HEK293 (cell line): Measurements from ENCODE around the gene WDR4.

Experiments used
- KLF9 ChIP-seq: fragments of 450-650 bp; formaldehyde crosslinking; IDR thresholded peaks from 2 replicates; pipeline ENCODE4 v1.5.1; 2016; ENCODE audit warnings: missing biosample characterization, missing genetic modification characterization, low read depth
- MEIS1 ChIP-seq: sonication (generic); formaldehyde crosslinking; IDR thresholded peaks from 2 replicates; pipeline ENCODE4 v1.8.1; 2022; ENCODE audit warnings: missing genetic modification reagents, mild to moderate bottlenecking, borderline replicate concordance
- OVOL3 ChIP-seq: fragments of 450-650 bp; formaldehyde crosslinking; IDR thresholded peaks from 2 replicates; pipeline ENCODE4 v1.5.1; 2016; ENCODE audit warnings: missing biosample characterization, missing genetic modification characterization
- PATZ1 ChIP-seq: fragments of 450-650 bp; formaldehyde crosslinking; IDR thresholded peaks from 2 replicates; pipeline ENCODE4 v1.5.1; 2016; ENCODE audit warnings: missing biosample characterization, missing genetic modification characterization
- TSHZ1 ChIP-seq: fragments of 450-650 bp; formaldehyde crosslinking; IDR thresholded peaks from 2 replicates; pipeline ENCODE4 v1.5.1; 2016; ENCODE audit warnings: missing biosample characterization, missing genetic modification characterization, borderline replicate concordance
- YY1 ChIP-seq: fragments of 450-650 bp; formaldehyde crosslinking; IDR thresholded peaks from 2 replicates; pipeline ENCODE4 v1.5.1; 2018; ENCODE audit warnings: missing biosample characterization, missing genetic modification characterization
- ZBTB26 ChIP-seq: fragments of 450-650 bp; formaldehyde crosslinking; optimal IDR thresholded peaks from 2 replicates; pipeline ENCODE3; 2016; ENCODE audit warnings: missing biosample characterization, mild to moderate bottlenecking, missing genetic modification characterization
- ZFP3 ChIP-seq: fragments of 450-650 bp; formaldehyde crosslinking; IDR thresholded peaks from 2 replicates; pipeline ENCODE4 v1.5.1; 2016; ENCODE audit warnings: low read depth, missing biosample characterization, missing genetic modification characterization
- ZFP69B ChIP-seq: fragments of 450-650 bp; formaldehyde crosslinking; IDR thresholded peaks from 2 replicates; pipeline ENCODE4 v1.5.1; 2016; ENCODE audit warnings: missing biosample characterization, missing genetic modification characterization
- ZNF10 ChIP-seq: fragments of 450-650 bp; formaldehyde crosslinking; IDR thresholded peaks from 2 replicates; pipeline ENCODE4 v1.5.1; 2017; ENCODE audit warnings: missing biosample characterization, missing genetic modification characterization
- ZNF169 ChIP-seq: fragments of 450-650 bp; formaldehyde crosslinking; IDR thresholded peaks from 2 replicates; pipeline ENCODE4 v1.5.1; 2016; ENCODE audit warnings: missing biosample characterization, missing genetic modification characterization
- ZNF266 ChIP-seq: fragments of 450-650 bp; formaldehyde crosslinking; IDR thresholded peaks from 2 replicates; pipeline ENCODE4 v1.5.1; 2016; ENCODE audit warnings: missing biosample characterization, missing genetic modification characterization, low read depth
- ZNF530 ChIP-seq: fragments of 450-650 bp; formaldehyde crosslinking; IDR thresholded peaks from 2 replicates; pipeline ENCODE4 v1.5.1; 2016; ENCODE audit warnings: low read depth, missing biosample characterization, missing genetic modification characterization
- ZNF548 ChIP-seq: fragments of 450-650 bp; formaldehyde crosslinking; IDR thresholded peaks from 2 replicates; pipeline ENCODE4 v1.5.1; 2016; ENCODE audit warnings: missing biosample characterization, missing genetic modification characterization
- ZNF571 ChIP-seq: fragments of 450-650 bp; formaldehyde crosslinking; IDR thresholded peaks from 2 replicates; pipeline ENCODE4 v1.5.0; 2017; ENCODE audit warnings: missing biosample characterization, missing genetic modification characterization
- ZNF580 ChIP-seq: fragments of 450-650 bp; formaldehyde crosslinking; IDR thresholded peaks from 2 replicates; pipeline ENCODE4 v1.5.1; 2016; ENCODE audit warnings: missing biosample characterization, missing genetic modification characterization
- ZNF600 ChIP-seq: fragments of 450-650 bp; formaldehyde crosslinking; IDR thresholded peaks from 2 replicates; pipeline ENCODE4 v1.5.1; 2016; ENCODE audit warnings: missing biosample characterization, missing genetic modification characterization
- ZNF610 ChIP-seq: fragments of 450-650 bp; formaldehyde crosslinking; IDR thresholded peaks from 2 replicates; pipeline ENCODE4 v1.5.1; 2016; ENCODE audit warnings: missing biosample characterization, missing genetic modification characterization, borderline replicate concordance
- ZNF621 ChIP-seq: fragments of 450-650 bp; formaldehyde crosslinking; IDR thresholded peaks from 2 replicates; pipeline ENCODE4 v1.5.1; 2017; ENCODE audit warnings: missing biosample characterization, missing genetic modification characterization
- ZNF624 ChIP-seq: fragments of 450-650 bp; formaldehyde crosslinking; IDR thresholded peaks from 2 replicates; pipeline ENCODE4 v1.5.1; 2017; ENCODE audit warnings: missing biosample characterization, missing genetic modification characterization
- ZNF670 ChIP-seq: fragments of 450-650 bp; formaldehyde crosslinking; IDR thresholded peaks from 2 replicates; pipeline ENCODE4 v1.5.1; 2016; ENCODE audit warnings: missing biosample characterization, missing genetic modification characterization, low read depth
- ZNF777 ChIP-seq: fragments of 450-650 bp; formaldehyde crosslinking; IDR thresholded peaks from 2 replicates; pipeline ENCODE4 v1.5.1; 2017; ENCODE audit warnings: missing biosample characterization, missing genetic modification characterization, borderline replicate concordance
- ZNF792 ChIP-seq: fragments of 450-650 bp; formaldehyde crosslinking; IDR thresholded peaks from 2 replicates; pipeline ENCODE4 v1.5.1; 2016; ENCODE audit warnings: missing biosample characterization, missing genetic modification characterization
- ZNF830 ChIP-seq: fragments of 450-650 bp; IDR thresholded peaks from 2 replicates; pipeline ENCODE4 v1.5.0; 2018; ENCODE audit warnings: missing biosample characterization, missing genetic modification characterization, low read depth, mild to moderate bottlenecking, moderate library complexity
- ZNF837 ChIP-seq: fragments of 450-650 bp; formaldehyde crosslinking; IDR thresholded peaks from 2 replicates; pipeline ENCODE4 v1.5.1; 2016; ENCODE audit warnings: missing biosample characterization, missing genetic modification characterization
- ZSCAN4 ChIP-seq: fragments of 450-650 bp; formaldehyde crosslinking; IDR thresholded peaks from 2 replicates; pipeline ENCODE4 v1.5.1; 2017; ENCODE audit warnings: missing biosample characterization, missing genetic modification characterization
- TF ChIP-seq, protein P1 (sequence below): fragments of 450-650 bp; IDR thresholded peaks from 2 replicates; pipeline ENCODE4 v1.5.1; 2018; ENCODE audit warnings: missing biosample characterization, mild to moderate bottlenecking, missing genetic modification characterization
- TF ChIP-seq, protein P2 (sequence below): fragments of 450-650 bp; formaldehyde crosslinking; IDR thresholded peaks from 2 replicates; pipeline ENCODE4 v1.5.1; 2016; ENCODE audit warnings: missing biosample characterization, missing genetic modification characterization

WDR4 gene

GRCh38 chr21:42878993-42879787 is at the start of gene WDR4 (continued):
- TF ChIP-seq, protein P1, sequence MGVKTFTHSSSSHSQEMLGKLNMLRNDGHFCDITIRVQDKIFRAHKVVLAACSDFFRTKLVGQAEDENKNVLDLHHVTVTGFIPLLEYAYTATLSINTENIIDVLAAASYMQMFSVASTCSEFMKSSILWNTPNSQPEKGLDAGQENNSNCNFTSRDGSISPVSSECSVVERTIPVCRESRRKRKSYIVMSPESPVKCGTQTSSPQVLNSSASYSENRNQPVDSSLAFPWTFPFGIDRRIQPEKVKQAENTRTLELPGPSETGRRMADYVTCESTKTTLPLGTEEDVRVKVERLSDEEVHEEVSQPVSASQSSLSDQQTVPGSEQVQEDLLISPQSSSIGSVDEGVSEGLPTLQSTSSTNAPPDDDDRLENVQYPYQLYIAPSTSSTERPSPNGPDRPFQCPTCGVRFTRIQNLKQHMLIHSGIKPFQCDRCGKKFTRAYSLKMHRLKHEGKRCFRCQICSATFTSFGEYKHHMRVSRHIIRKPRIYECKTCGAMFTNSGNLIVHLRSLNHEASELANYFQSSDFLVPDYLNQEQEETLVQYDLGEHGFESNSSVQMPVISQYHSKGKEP (tag by site-specific recombination): no peak
- TF ChIP-seq ZNF610 (tag by site-specific recombination) (no peak; the same call in 1 of the 2 replicates), PATZ1 (tag by site-specific recombination) (peak; percentile 73; the same call in 1 of the 2 replicates), KLF9 (tag by site-specific recombination) (peak; percentile 90), ZNF169 (tag by site-specific recombination) (no peak), ZNF624 (peak; percentile 65; the same call in 1 of the 2 replicates), ZNF530 (tag by site-specific recombination) (no peak), MEIS1 (0 out of 2 replicates have a peak, but pooled peaks have one; percentile 27), ZNF621 (no peak), ZNF10 (0 out of 2 replicates have a peak, but pooled peaks have one; percentile 14), OVOL3 (peak; percentile 40; the same call in 1 of the 2 replicates), ZSCAN4 (tag by site-specific recombination) (peak; percentile 59; the same call in 1 of the 2 replicates), ZBTB26 (peak; percentile 90), ZFP69B (tag by site-specific recombination) (peak; percentile 76), ZNF266 (no peak), ZNF548 (tag by site-specific recombination) (no peak), ZNF777 (tag by site-specific recombination) (no peak), ZNF670 (tag by site-specific recombination) (no peak), TSHZ1 (tag by site-specific recombination) (peak; percentile 24; the same call in 1 of the 2 replicates), ZNF837 (tag by site-specific recombination) (0 out of 2 replicates have a peak, but pooled peaks have one; percentile 81), ZNF571 (no peak), ZNF830 (tag by site-specific recombination) (no peak), ZNF600 (tag by site-specific recombination) (peak; percentile 91), ZFP3 (tag by site-specific recombination) (no peak), ZNF792 (tag by site-specific recombination) (no peak), ZNF580 (peak; percentile 95), YY1 (tag by site-specific recombination) (peak; percentile 92; the same call in 1 of the 2 replicates)
- TF ChIP-seq, protein P2, sequence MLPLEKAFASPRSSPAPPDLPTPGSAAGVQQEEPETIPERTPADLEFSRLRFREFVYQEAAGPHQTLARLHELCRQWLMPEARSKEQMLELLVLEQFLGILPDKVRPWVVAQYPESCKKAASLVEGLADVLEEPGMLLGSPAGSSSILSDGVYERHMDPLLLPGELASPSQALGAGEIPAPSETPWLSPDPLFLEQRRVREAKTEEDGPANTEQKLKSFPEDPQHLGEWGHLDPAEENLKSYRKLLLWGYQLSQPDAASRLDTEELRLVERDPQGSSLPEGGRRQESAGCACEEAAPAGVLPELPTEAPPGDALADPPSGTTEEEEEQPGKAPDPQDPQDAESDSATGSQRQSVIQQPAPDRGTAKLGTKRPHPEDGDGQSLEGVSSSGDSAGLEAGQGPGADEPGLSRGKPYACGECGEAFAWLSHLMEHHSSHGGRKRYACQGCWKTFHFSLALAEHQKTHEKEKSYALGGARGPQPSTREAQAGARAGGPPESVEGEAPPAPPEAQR (tag by site-specific recombination): no peak
